Neural crest cell (in vitro differentiated cells): ENCODE data around the gene CCDC141. TPM values are rescaled to one million over a fixed set of nuclear protein-coding genes. Genes with fewer than 3 reads are reported as not detected.
"Not testable (repeated sequence)": the region's sequence is repeated elsewhere in the genome, so short reads cannot be mapped to it uniquely, and the experiment has no call there.

Source experiments
- DNase-seq: peaks from one replicate; pipeline ENCODE4 v3.0.0; 2021; ENCODE audit warnings: low read depth, mixed read lengths, low spot score
- H3K27ac Mint-ChIP-seq: one replicate; pipeline ENCODE4 v1.8.0; 2021; ENCODE audit warnings: mild to moderate bottlenecking, mixed read lengths; ENCODE audit not compliant: unreplicated experiment
- H3K27me3 Mint-ChIP-seq: 2 replicates; pipeline ENCODE4 v1.8.0; 2021; ENCODE audit warnings: low read depth, mild to moderate bottlenecking, mixed read lengths
- H3K36me3 Mint-ChIP-seq: 2 replicates; pipeline ENCODE4 v1.8.0; 2021; ENCODE audit warnings: low read depth, mild to moderate bottlenecking, mixed read lengths
- H3K4me1 Mint-ChIP-seq: 2 replicates; pipeline ENCODE4 v1.8.0; 2021; ENCODE audit warnings: mixed read lengths
- H3K4me3 Mint-ChIP-seq: one replicate; pipeline ENCODE4 v1.8.0; 2021; ENCODE audit warnings: mild to moderate bottlenecking, mixed read lengths
- H3K9me3 Mint-ChIP-seq: 2 replicates; pipeline ENCODE4 v1.8.0; 2021; ENCODE audit warnings: mixed read lengths
- long read RNA-seq: library from polyadenylated mRNA; unstranded; transcript quantifications from one replicate; pipeline ENCODE4 v2.0.0, GENCODE V29; 2020
- total RNA-seq: library from RNA; stranded (reverse); gene quantifications from 2 replicates; pipeline ENCODE4 v1.2.1, GENCODE V29; 2021
- TF ChIP-seq, protein P1 (sequence below): fragments of 200-600 bp; sonication (generic); conservative IDR thresholded peaks from 2 replicates; pipeline ENCODE4 v1.5.0; 2021; ENCODE audit warnings: antibody characterized with exemption, mild to moderate bottlenecking

CCDC141 gene, protein sequence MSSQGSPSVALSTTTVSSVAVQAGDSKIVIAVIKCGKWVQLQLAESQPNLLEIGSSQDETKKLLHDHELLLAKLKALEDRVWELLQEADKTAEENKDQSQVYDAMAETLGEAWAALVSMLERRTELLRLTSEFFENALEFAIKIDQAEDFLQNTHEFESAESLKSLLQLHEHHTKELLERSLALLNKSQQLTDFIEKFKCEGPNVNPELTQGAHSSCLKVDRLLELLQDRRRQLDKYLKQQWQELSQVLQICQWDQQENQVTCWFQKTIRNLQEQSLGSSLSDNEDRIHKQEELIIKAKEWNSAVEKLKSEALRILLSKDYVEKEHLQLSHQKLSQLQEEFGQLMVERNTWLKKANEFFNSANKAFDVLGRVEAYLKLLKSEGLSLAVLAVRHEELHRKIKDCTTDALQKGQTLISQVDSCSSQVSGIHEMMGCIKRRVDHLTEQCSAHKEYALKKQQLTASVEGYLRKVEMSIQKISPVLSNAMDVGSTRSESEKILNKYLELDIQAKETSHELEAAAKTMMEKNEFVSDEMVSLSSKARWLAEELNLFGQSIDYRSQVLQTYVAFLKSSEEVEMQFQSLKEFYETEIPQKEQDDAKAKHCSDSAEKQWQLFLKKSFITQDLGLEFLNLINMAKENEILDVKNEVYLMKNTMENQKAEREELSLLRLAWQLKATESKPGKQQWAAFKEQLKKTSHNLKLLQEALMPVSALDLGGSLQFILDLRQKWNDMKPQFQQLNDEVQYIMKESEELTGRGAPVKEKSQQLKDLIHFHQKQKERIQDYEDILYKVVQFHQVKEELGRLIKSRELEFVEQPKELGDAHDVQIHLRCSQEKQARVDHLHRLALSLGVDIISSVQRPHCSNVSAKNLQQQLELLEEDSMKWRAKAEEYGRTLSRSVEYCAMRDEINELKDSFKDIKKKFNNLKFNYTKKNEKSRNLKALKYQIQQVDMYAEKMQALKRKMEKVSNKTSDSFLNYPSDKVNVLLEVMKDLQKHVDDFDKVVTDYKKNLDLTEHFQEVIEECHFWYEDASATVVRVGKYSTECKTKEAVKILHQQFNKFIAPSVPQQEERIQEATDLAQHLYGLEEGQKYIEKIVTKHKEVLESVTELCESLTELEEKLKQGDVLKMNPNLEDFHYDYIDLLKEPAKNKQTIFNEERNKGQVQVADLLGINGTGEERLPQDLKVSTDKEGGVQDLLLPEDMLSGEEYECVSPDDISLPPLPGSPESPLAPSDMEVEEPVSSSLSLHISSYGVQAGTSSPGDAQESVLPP (N-terminal part only)
- not detected in 2 replicates for total RNA-seq
- long read RNA-seq: 0 reads

DNA sequence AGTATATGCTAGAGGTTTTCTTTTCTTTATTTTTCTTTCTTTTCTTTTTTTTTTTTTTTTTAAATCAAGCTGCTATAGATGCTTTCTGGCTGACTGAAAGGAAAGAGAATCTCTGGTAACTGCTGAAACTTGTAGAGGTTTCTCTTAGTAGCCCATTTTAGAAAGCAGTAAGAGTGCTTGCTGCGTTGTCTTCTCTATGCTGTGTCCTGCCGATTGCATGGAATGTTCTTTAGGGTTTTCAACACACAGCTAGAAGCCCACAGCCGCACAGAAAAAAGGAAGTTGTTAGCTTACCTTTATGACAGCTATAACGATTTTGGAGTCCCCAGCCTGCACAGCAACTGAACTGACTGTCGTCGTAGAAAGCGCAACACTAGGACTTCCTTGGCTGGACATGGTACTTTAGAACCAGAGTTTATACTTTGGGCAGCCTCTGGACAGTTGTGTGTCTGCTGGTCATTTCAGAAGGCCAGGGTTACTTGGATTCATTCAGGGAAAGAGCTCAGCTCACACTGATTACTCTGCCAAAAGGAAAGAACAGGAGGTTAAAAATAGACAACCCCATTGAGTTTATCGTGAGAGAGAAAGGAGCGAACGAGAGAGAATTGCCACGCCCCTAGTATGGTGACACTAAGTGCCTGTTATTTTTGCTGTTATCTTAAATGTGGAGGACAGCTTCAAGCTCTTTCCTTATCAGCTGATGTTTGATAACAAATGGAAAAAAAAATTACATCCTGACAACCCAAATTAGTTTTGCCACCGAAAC, at the start of gene CCDC141:
Gene CCDC141 (minus strand): TSS at position 592 of the 766 bp plus-strand sequence. CDS start 196 bp downstream, at position 396.
- no peaks in the 10 kb centered on the region for H3K4me1 Mint-ChIP-seq
- no peak for DNase-seq
- no peaks in the 10 kb centered on the region for H3K27me3 Mint-ChIP-seq
- no peaks in the 10 kb centered on the region for H3K36me3 Mint-ChIP-seq
- TF ChIP-seq, protein P1, sequence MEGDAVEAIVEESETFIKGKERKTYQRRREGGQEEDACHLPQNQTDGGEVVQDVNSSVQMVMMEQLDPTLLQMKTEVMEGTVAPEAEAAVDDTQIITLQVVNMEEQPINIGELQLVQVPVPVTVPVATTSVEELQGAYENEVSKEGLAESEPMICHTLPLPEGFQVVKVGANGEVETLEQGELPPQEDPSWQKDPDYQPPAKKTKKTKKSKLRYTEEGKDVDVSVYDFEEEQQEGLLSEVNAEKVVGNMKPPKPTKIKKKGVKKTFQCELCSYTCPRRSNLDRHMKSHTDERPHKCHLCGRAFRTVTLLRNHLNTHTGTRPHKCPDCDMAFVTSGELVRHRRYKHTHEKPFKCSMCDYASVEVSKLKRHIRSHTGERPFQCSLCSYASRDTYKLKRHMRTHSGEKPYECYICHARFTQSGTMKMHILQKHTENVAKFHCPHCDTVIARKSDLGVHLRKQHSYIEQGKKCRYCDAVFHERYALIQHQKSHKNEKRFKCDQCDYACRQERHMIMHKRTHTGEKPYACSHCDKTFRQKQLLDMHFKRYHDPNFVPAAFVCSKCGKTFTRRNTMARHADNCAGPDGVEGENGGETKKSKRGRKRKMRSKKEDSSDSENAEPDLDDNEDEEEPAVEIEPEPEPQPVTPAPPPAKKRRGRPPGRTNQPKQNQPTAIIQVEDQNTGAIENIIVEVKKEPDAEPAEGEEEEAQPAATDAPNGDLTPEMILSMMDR: no peak
- no peaks in the 10 kb centered on the region for H3K9me3 Mint-ChIP-seq
- no peak within 1 kb of the TSS for H3K4me3 Mint-ChIP-seq
- H3K27ac Mint-ChIP-seq: no peak within 1 kb of the TSS

DNA sequence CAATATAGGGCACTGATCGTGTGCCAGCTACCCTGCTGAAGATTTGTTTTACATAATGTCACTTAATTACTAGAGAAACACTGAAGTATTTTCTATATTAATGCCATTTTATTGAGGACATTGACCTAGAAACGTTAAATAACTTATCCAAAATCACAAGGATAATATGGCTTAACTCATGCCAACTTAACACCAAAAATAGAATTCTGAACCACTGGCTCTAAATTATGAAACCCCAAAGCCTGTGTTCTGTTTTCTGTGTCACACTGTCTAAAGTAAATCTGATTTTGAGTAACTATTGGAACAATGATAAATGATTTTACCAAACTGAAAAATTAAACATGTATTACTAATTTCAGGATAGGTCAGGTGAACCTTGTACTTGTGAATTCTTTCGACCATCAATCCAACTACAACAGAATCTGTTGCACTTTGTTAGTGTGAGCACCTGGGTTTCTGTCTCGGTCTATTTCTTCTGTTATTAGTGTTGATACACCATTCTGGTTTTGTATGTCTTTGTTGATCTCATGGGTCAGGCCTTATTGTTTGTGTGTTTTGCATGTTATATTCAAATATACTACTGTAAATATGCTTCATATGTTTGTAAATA, 48.2 kb upstream of the CCDC141 start:
- H3K27me3 Mint-ChIP-seq: no peaks in the 10 kb centered on the region
- no peak overlapping the region for H3K4me3 Mint-ChIP-seq
- peaks cover 2% of the 10 kb centered on the region for H3K36me3 Mint-ChIP-seq
- DNase-seq: no peak
- H3K9me3 Mint-ChIP-seq: peaks cover 3% of the 10 kb centered on the region
- TF ChIP-seq, protein P1: no peak
- H3K27ac Mint-ChIP-seq: no peak overlapping the region
- H3K4me1 Mint-ChIP-seq: no peaks in the 10 kb centered on the region

DNA sequence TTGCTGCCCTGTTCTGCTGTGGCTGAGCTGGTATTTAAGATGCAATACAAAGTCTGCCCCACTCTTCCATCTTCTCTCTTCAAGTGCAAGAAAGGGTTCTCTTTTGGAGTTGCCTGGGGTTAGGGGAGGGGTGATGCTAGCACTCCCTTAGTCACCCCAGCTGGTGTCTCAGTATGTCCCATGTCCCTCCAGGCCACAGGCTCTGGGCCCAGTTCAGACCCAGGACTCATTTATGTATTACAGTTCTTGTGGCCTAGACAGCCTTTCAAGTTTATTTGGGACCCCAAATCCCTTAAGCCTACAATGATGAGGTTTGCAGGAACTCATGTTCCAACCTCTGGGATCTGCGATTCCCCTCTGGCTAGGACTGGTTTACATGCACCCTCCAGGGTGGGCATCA, 47.2 kb upstream of the CCDC141 start:
- H3K27me3 Mint-ChIP-seq: no peaks in the 10 kb centered on the region
- H3K27ac Mint-ChIP-seq: no peak overlapping the region
- TF ChIP-seq, protein P1: no peak
- no peaks in the 10 kb centered on the region for H3K36me3 Mint-ChIP-seq
- H3K4me1 Mint-ChIP-seq: no peaks in the 10 kb centered on the region
- peaks cover 3% of the 10 kb centered on the region for H3K9me3 Mint-ChIP-seq
- no peak for DNase-seq
- no peak overlapping the region for H3K4me3 Mint-ChIP-seq

DNA sequence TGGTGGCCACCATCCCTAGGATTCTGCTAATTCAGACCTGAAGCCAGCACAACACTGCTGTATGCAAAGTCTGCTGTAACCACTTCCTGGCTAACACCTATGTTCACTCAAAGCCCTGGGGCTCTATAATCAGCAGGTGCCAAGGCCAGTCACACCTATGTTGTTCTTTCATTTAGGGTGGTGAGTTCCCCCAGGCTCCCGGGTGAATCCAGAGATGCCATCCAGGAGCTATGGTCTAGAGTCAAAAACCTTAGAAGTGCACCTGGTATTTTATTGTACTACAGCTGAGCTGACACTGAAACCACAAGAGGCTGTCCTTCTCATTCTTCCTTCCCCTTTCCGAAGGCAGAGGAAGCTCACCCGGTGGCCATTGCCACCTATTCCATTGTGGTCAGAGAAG, 46.2 kb upstream of the CCDC141 start:
- H3K27me3 Mint-ChIP-seq: no peaks in the 10 kb centered on the region
- H3K36me3 Mint-ChIP-seq: no peaks in the 10 kb centered on the region
- H3K4me3 Mint-ChIP-seq: no peak overlapping the region
- no peak for DNase-seq
- TF ChIP-seq, protein P1: no peak
- H3K27ac Mint-ChIP-seq: no peak overlapping the region
- H3K9me3 Mint-ChIP-seq: peaks cover 3% of the 10 kb centered on the region
- H3K4me1 Mint-ChIP-seq: no peaks in the 10 kb centered on the region

DNA sequence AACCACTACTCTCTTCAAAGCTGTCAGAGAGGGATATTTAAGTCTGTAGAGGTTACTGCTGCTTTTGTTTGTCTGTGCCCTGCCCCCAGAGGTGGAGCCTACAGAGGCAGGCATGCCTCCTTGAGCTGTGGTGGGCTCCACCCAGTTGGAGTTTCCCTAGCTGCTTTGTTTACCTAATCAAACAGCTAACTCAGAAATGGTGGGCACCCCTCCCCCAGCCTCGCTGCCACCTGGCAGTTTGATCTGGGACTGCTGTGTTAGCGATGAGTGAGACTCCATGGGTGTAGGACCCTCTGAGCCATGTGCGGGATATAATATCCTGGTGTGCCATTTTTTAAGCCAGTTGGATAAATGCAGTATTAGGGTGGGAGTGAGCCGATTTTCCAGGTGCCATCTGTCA, 43.0 kb upstream of the CCDC141 start:
- H3K4me1 Mint-ChIP-seq, H3K27ac Mint-ChIP-seq, DNase-seq, H3K9me3 Mint-ChIP-seq, H3K4me3 Mint-ChIP-seq, H3K27me3 Mint-ChIP-seq, H3K36me3 Mint-ChIP-seq: not testable (repeated sequence)
